Lung (tissue), 12 donors: ENCODE measurements around the gene PTPRE. TPM values are rescaled to one million over a fixed set of nuclear protein-coding genes. Genes with fewer than 3 reads are reported as not detected.
A peak's percentile ranks its signal among the peaks of the same experiment; 100 is the strongest.

Experiments used
- ATAC-seq: fragments of 200-7000 bp; cut with Tn5 transposase; one replicate; pipeline ENCODE4 v1.9.1; 2020; ENCODE audit warnings: moderate number of reproducible peaks; ENCODE audit not compliant: insufficient read depth, low FRiP score
- DNase-seq, 3 donors: peaks; one replicate each; pipeline ENCODE4 v3.0.0-alpha.2; 2013 to 2017
- H3K27ac ChIP-seq, 2 donors: one replicate each; pipeline ENCODE4 v1.5.1; 2013; ENCODE audit warnings: mild to moderate bottlenecking in 2 of 2, moderate library complexity in 2 of 2, control low read depth in 1 of 2, inconsistent platforms in 1 of 2, low read depth in 1 of 2, low read length in 1 of 2
- H3K27me3 ChIP-seq, 3 donors: one replicate each; pipeline ENCODE4 v1.5.1; 2013; ENCODE audit warnings: low read length in 2 of 3; ENCODE audit not compliant: control insufficient read depth in 3 of 3, insufficient read depth in 3 of 3
- H3K36me3 ChIP-seq, 4 donors: one replicate each; pipeline ENCODE4 v1.5.1; 2013; ENCODE audit warnings: low read length in 4 of 4, mild to moderate bottlenecking in 1 of 4, moderate library complexity in 1 of 4; ENCODE audit not compliant: control insufficient read depth in 4 of 4, insufficient read depth in 4 of 4
- H3K4me1 ChIP-seq, 5 donors: one replicate each; pipeline ENCODE4 v1.5.1; 2013; ENCODE audit warnings: low read length in 5 of 5, mild to moderate bottlenecking in 2 of 5, moderate library complexity in 1 of 5; ENCODE audit not compliant: control insufficient read depth in 5 of 5, insufficient read depth in 5 of 5
- H3K4me3 ChIP-seq: one replicate; pipeline ENCODE4 v1.5.1; 2013; ENCODE audit warnings: mild to moderate bottlenecking, control low read depth, moderate library complexity
- H3K9ac ChIP-seq, 2 donors: one replicate each; pipeline ENCODE4 v1.5.1; 2013; ENCODE audit warnings: low read length in 2 of 2, control low read depth in 1 of 2; ENCODE audit not compliant: insufficient read depth in 1 of 2
- H3K9me3 ChIP-seq, 4 donors: one replicate each; pipeline ENCODE4 v1.5.1; 2013; ENCODE audit warnings: low read length in 3 of 4, mild to moderate bottlenecking in 1 of 4, moderate library complexity in 1 of 4; ENCODE audit not compliant: control insufficient read depth in 4 of 4, insufficient read depth in 3 of 4
- WGBS, 2 donors: extraction: QIAGEN DNeasy Blood & Tissue Kit; methylation state at CpG; one replicate each; pipeline ENCODE4 v1.1.7; 2013; 5-methylcytosine and 5-hydroxymethylcytosine counted together
- polyA plus RNA-seq, 2 donors: library from polyadenylated mRNA; stranded (reverse); fragments of 200-250 nt; gene quantifications; one replicate each; pipeline ENCODE4 v1.2.1, GENCODE V29; 2013
- total RNA-seq, 2 donors: library from RNA; depleted of rRNA in 1 of 2; stranded (reverse); fragments of >200 nt in 1 of 2; gene quantifications; one replicate each; pipeline ENCODE4 v1.2.1, GENCODE V29; 2014 to 2021
- TF ChIP-seq, protein P1 (sequence below): IDR thresholded peaks from 2 replicates; pipeline ENCODE4 v1.5.1; 2012; ENCODE audit warnings: mild to moderate bottlenecking; ENCODE audit errors: control extremely low read depth, extremely low read depth
- donor health status: control.
- donor health status: control.
- donor health status: Bipolar disorder and iron deficiency.
- donor health status: healthy.
- donor health status: DM: yes; HTN: yes; CAD: no.

Gene PTPRE
- total and polyA plus RNA-seq, 4 donors: 15.5 to 68.7 (median 36.5) TPM

DNA sequence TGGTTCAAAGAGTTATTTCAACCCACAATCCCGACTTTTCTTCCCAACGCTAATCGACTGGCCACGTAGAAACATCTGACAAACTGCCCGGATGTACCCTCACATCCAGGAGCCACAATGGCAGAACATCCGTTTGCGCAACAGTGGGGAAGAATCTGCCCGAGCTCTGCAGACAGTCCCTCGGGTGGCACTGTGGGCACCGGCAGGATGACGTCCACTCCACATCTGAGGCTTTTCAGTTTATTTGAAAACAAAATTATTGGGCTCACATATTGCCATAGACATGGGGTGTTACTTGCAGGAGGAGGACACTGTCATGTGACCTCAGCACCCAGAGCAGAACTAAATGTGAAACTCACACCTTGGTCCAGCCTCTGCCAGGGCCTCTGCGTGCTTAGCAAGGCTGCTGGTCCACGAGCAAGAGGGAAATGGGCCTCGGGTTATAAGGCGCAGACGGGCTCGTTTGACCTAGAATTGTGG is 135.3 kb downstream of the PTPRE start:
- 80 to 83% methylated on average over 17 of the region's 17 CpGs for WGBS, 2 donors
- TF ChIP-seq, protein P1, sequence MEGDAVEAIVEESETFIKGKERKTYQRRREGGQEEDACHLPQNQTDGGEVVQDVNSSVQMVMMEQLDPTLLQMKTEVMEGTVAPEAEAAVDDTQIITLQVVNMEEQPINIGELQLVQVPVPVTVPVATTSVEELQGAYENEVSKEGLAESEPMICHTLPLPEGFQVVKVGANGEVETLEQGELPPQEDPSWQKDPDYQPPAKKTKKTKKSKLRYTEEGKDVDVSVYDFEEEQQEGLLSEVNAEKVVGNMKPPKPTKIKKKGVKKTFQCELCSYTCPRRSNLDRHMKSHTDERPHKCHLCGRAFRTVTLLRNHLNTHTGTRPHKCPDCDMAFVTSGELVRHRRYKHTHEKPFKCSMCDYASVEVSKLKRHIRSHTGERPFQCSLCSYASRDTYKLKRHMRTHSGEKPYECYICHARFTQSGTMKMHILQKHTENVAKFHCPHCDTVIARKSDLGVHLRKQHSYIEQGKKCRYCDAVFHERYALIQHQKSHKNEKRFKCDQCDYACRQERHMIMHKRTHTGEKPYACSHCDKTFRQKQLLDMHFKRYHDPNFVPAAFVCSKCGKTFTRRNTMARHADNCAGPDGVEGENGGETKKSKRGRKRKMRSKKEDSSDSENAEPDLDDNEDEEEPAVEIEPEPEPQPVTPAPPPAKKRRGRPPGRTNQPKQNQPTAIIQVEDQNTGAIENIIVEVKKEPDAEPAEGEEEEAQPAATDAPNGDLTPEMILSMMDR: no peak
- DNase-seq: no peak

DNA sequence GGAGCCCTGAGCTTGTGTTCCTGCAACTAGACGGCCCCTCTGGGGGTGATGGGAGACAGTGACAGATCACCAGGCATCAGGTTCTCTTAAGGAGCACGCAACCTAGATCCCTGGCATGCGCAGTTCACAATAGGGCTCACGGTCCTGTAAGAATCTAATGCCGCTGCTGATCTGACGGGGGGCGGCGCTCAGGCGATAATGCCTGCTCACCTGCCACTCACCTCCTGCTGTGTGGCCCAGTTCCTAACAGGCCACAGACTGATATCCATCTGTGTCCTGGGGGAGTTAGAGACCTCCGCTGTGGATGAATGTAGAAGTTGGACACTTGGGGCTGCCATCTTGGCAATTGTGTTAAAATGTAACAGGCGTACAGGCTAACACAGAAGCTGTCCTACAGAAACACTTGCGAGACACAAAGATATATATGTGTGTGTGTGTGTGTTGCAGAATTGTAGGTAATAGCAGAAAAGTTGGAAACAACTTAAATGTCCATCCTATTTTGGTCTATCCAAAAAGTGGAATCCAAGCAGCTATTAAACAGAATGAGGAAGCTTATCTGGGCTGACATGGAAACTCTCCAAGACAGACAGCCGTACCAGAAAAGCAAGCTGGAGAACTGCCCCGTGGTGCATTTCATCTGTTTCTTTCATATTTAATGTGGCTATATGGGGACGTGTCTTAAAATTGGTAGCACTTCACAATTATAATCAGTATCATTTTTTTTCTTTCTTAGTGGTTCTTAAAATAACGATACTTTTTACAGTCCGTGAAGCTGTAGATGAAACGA is 136.5 kb downstream of the PTPRE start:
- no peak for ATAC-seq

More for the DNA sequence above, 135.3 kb downstream of the PTPRE start:
- Histone ChIP-seq H3K9ac (no peak overlapping the region), H3K4me1 (peaks cover 0 to 9% (median 4%) of the 10 kb centered on the region in 5 donors), H3K9me3 (no peaks in the 10 kb centered on the region), H3K4me3 (no peak overlapping the region), H3K27ac (no peak overlapping the region), H3K36me3 (peaks cover 0 to 1% (median 0%) of the 10 kb centered on the region in 4 donors), H3K27me3 (peaks cover 0 to 2% (median 0%) of the 10 kb centered on the region in 3 donors)
- no peak for ATAC-seq

DNA sequence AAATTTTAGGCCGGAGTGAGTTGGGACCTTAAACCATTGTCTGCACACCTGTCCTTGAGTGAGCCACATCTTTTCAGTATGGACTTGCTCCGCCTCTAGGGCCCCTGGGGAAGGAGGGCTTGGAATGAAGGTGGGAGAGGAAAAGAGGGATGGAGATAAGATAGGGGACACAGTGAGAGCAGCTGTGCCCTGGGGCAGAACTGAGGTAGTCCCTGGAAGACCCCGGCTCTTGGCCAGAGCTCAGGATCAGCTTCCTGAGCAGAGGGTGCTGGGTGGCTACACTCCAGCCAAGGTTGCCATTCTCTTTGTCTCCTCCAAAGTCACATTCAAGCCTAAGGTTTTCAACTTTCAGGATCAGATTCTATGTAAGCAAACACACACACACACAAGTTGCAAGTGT is 137.3 kb downstream of the PTPRE start:
- WGBS, 2 donors: 95 to 96% methylated on average over 3 of the region's 3 CpGs
- H3K4me3 ChIP-seq: no peak overlapping the region
- ATAC-seq: no peak

More for the DNA sequence above, 136.5 kb downstream of the PTPRE start:
- 81 to 84% methylated on average over 18 of the region's 18 CpGs for WGBS, 2 donors
- no peaks in the 10 kb centered on the region for H3K9me3 ChIP-seq
- H3K27ac ChIP-seq: no peak overlapping the region
- peaks cover 0 to 2% (median 0%) of the 10 kb centered on the region in 3 donors for H3K27me3 ChIP-seq
- peaks cover 0 to 1% (median 0%) of the 10 kb centered on the region in 4 donors for H3K36me3 ChIP-seq
- peak in 2 of 3 donors; percentile 45 to 60 for DNase-seq
- H3K4me1 ChIP-seq: peaks cover 11 to 16% (median 11%) of the 10 kb centered on the region in 5 donors
- no peak overlapping the region for H3K9ac ChIP-seq
- TF ChIP-seq, protein P1: no peak
- H3K4me3 ChIP-seq: no peak overlapping the region

More for the DNA sequence above, 137.3 kb downstream of the PTPRE start:
- no peak overlapping the region for H3K9ac ChIP-seq
- H3K9me3 ChIP-seq: no peaks in the 10 kb centered on the region
- no peak overlapping the region for H3K27ac ChIP-seq
- TF ChIP-seq, protein P1: no peak
- peaks cover 0 to 2% (median 0%) of the 10 kb centered on the region in 3 donors for H3K27me3 ChIP-seq
- DNase-seq: no peak
- peaks cover 11 to 21% (median 18%) of the 10 kb centered on the region in 5 donors for H3K4me1 ChIP-seq
- peaks cover 0 to 3% (median 0%) of the 10 kb centered on the region in 4 donors for H3K36me3 ChIP-seq
